Embryonic facial prominence (tissue), 1 donor: ENCODE measurements around the gene ZNF784.

Source experiments
- DNase-seq: peaks from one replicate; pipeline ENCODE4 v3.0.0-alpha.2; 2016; ENCODE audit errors: extremely low spot score

Gene ZNF784

GRCh38 chr19:55620410-55621204, 3.8 kb downstream of the ZNF784 start:
- no peak for DNase-seq

DNA sequence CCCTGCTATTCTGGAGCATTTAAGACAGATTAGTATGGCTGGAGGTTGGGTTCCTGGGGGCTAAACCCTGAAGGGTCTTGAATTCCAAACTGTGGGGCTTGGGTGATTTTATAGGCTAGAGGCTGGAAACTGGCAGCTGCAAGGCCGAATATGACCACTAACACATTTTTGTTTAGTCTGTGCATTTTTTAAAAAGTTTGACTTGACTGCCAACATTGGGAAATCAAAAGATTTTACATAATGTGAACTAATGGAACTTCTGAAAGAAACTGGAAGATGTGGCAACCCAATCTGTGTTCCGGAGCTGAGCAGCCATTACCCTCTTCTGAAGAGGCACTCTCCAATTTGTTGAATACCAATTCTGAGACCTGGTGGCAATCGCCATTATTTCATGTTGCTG, 5.1 kb downstream of the ZNF784 start:
- no peak for DNase-seq

GRCh38 chr19:55618426-55618825, 5.9 kb downstream of the ZNF784 start:
- DNase-seq = no peak

DNA sequence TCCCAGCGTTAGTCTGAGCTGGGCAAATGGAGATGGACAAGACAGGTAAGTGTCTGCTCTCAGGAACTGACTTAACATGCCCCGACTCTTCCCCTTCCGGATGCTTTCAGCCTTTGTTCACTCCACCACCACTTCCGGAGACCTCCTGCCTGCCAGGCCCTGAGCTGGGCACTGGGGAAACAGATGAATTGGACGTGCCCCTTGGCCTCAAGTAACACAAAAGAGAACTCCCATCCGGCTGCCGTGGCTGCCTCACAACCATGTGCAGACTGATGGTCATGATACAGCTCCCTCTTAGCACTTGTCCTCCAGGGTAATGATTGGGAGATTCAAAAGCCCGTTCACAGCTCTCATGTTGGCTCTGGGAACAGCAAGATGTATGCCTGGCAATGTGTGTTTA, 6.9 kb downstream of the ZNF784 start:
- no peak for DNase-seq

DNA sequence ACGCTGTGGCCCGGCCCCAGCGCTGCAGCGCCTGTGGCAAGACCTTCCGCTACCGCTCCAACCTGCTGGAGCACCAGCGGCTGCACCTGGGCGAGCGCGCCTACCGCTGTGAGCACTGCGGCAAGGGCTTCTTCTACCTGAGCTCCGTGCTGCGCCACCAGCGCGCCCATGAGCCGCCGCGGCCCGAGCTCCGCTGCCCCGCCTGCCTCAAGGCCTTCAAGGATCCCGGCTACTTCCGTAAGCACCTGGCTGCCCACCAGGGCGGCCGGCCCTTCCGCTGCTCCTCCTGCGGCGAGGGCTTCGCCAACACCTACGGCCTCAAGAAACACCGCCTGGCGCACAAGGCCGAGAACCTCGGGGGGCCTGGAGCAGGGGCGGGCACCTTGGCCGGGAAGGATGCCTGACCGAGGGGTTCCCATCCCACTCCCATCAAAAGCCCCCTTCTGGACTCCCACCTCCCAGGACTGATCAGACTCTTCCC, 7.9 kb downstream of the ZNF784 start:
- no peak for DNase-seq

DNA sequence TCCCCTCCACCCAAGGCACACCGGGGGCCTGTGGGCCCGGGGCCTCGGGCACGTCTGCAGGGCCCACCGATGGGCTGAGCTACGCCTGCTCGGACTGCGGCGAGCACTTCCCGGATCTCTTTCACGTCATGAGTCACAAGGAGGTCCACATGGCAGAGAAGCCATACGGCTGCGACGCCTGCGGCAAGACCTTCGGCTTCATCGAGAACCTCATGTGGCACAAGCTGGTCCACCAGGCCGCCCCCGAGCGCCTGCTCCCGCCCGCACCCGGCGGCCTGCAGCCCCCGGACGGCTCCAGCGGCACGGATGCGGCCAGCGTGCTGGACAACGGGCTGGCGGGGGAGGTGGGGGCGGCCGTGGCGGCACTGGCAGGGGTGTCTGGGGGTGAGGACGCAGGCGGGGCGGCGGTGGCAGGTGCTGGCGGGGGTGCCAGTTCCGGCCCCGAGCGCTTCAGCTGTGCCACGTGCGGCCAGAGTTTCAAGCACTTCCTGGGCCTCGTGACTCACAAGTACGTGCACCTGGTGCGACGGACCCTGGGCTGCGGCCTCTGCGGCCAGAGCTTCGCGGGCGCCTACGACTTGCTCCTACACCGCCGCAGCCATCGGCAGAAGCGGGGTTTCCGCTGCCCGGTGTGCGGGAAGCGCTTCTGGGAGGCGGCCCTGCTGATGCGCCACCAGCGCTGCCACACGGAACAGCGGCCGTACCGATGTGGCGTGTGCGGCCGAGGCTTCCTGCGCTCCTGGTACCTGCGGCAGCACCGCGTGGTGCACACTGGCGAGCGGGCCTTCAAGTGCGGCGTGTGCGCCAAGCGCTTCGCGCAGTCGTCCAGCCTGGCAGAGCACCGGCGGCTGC, 8.6 kb downstream of the ZNF784 start:
- no peak for DNase-seq

DNA sequence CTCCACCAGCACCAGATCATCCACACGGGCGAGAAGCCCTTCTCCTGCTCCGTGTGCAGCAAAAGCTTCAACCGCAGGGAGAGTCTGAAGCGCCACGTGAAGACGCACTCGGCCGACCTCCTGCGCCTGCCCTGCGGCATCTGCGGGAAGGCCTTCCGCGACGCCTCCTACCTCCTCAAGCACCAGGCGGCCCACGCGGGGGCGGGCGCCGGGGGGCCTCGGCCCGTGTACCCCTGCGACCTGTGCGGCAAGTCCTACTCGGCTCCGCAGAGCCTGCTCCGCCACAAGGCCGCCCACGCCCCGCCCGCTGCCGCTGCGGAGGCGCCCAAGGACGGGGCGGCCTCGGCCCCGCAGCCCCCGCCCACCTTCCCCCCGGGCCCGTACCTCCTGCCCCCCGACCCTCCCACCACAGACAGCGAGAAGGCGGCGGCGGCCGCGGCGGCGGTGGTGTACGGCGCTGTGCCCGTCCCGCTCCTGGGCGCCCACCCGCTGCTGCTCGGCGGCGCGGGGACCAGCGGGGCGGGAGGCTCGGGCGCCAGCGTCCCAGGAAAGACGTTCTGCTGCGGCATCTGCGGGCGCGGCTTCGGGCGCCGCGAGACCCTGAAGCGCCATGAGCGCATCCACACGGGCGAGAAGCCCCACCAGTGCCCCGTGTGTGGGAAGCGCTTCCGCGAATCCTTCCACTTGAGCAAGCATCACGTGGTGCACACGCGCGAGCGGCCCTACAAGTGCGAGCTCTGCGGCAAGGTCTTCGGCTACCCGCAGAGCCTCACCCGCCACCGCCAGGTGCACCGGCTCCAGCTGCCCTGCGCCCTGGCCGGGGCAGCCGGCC, 9.4 kb downstream of the ZNF784 start:
- no peak for DNase-seq

GRCh38 chr19:55613930-55614710, 10.2 kb downstream of the ZNF784 start:
- DNase-seq = no peak

- no peak for DNase-seq
Observed at GRCh38 chr19:55613396-55613795, 11.0 kb downstream of the ZNF784 start.

DNA sequence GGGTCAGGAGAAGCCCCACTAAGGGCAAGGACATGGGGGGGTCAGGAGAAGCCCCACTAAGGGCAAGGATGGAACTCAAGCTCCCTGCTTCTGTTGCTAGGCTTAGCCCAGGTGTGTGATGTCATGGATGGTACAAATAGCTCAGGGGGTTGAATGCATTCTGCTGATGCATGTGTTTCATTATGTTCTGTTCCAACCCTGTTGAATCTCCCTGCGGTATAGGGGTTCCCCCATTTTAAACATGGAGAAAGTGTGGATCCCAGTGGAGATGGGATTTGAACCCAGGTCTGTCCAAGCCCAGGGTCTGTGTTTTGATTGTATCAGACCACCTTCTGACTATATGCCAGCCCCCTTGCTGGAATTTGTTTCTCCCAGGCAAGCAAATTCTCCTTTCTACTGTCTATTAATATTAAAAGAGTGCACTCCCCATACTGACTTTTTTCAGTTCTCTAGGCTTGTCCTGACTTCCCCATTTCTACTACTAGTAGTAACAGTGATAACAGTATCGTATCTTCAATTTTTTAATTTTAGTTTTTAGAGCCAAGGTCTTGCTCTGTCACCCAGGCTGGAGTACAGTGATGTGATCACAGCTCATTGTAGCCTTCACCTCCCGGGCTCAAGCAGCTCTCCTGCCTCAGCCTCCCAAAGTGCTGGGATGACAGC, 12.3 kb downstream of the ZNF784 start:
- DNase-seq = no peak

GRCh38 chr19:55611300-55611982, 12.9 kb downstream of the ZNF784 start:
- no peak for DNase-seq

- DNase-seq = no peak
Observed at GRCh38 chr19:55609326-55609725, 15.0 kb downstream of the ZNF784 start.

- no peak for DNase-seq
Observed at GRCh38 chr19:55606817-55607216, 17.5 kb downstream of the ZNF784 start.

DNA sequence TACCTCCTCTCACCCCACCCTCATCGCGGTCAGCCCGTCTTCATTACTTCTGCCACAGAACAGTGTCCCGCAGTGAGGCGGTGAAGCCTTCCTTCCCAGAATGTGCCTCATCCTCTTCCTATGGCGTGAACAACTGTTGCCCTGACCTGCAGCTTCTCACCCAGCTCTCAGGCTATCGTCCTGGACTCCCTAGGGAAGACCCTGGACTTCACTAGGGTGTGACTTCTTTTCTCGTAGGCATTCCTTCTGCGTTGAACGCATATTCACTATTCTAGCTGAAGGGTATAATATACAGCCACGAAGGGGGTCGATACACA, 17.9 kb downstream of the ZNF784 start:
- no peak for DNase-seq

GRCh38 chr19:55605637-55606470, 18.5 kb downstream of the ZNF784 start, which contains the start of gene ZNF865:
Gene ZNF865, plus strand, starts transcription at chr19:55605647. Its CDS starts 7,972 bp downstream, at chr19:55613619.
- DNase-seq = peak; percentile 82

GRCh38 chr19:55605207-55605636, 19.1 kb downstream of the ZNF784 start:
- peak; percentile 98 for DNase-seq

DNA sequence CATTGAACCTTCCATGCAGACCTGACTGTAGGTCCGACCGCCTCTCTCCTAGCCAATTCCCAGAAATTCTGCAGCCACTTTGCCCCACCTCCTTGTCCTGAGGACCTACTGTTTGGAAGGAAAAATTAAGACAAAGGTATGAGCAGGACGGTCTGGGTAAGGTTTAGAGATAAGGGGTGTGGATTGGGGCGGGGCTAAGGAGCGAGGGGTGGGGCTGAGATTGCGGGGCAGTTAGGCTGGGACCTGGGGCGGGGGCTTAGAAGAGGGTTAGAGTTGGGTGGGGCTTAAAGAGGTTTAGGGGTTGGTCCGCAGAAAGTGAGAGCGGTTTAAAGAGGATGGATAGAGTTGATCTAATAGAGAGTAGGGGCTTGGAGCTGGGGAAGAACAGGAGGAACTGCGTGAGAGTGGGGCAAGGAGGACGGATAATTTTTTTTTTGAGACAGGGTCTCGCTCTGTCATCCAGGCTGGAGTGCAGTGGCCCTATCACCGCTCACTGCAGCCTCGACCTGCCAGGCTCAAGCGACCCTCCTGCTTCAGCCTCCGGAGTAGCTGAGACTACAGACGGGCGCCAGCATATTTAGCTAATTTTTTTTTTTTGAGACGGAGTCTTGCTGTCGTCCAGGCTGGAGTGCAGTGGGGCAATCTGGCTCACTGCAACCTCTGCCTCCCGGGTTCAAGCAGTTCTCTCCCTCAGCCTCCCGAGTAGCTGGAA, 20.6 kb downstream of the ZNF784 start:
- no peak for DNase-seq

- DNase-seq = no peak
Observed at GRCh38 chr19:55603115-55603514, 21.3 kb downstream of the ZNF784 start.
